Natural killer cell (primary cell): ENCODE data around the gene PLEKHG4. TPM values are rescaled to one million over a fixed set of nuclear protein-coding genes. Genes with fewer than 3 reads are reported as not detected.

ENCODE experiments used
- ATAC-seq, 3 donors: fragments of 150-1000 bp in 2 of 3; fragments of 200-7000 bp in 1 of 3; cut with Tn5 transposase; 1 replicate in 1 of 3; 2 replicates in 2 of 3; pipeline ENCODE4 v1.10.0; 2021; ENCODE audit warnings: mild to moderate bottlenecking in 2 of 3, moderate library complexity in 2 of 3
- DNase-seq, 2 donors: peaks; one replicate each; pipeline versions ENCODE4 v3.0.0 to v3.0.0-alpha.2; 2013 to 2021; ENCODE audit warnings: mixed read lengths in 1 of 2
- H3K27ac ChIP-seq: one replicate; pipeline ENCODE4 v1.5.1; 2013; ENCODE audit warnings: mild to moderate bottlenecking, low read length
- H3K27me3 ChIP-seq: one replicate; pipeline ENCODE4 v1.6.1; 2013; ENCODE audit warnings: low read length; ENCODE audit not compliant: control insufficient read depth, insufficient read depth
- H3K36me3 ChIP-seq: one replicate; pipeline ENCODE4 v1.6.1; 2013; ENCODE audit warnings: low read length; ENCODE audit not compliant: control insufficient read depth, insufficient read depth
- H3K4me1 ChIP-seq: one replicate; pipeline ENCODE4 v1.6.1; 2013; ENCODE audit warnings: low read length; ENCODE audit not compliant: control insufficient read depth, insufficient read depth
- H3K4me3 ChIP-seq: one replicate; pipeline ENCODE4 v1.5.1; 2013; ENCODE audit warnings: low read length
- H3K9me3 ChIP-seq: one replicate; pipeline ENCODE4 v1.6.1; 2013; ENCODE audit warnings: low read length; ENCODE audit not compliant: control insufficient read depth, insufficient read depth
- H3K27ac Mint-ChIP-seq, 2 donors: one replicate each; pipeline ENCODE4 v1.8.0; 2022; ENCODE audit warnings: mild to moderate bottlenecking in 2 of 2, mixed read lengths in 2 of 2, moderate library complexity in 1 of 2
- H3K27me3 Mint-ChIP-seq, 2 donors: one replicate each; pipeline ENCODE4 v1.8.0; 2022; ENCODE audit warnings: low read depth in 2 of 2, mixed read lengths in 2 of 2
- H3K36me3 Mint-ChIP-seq: one replicate; pipeline ENCODE4 v1.8.0; 2022; ENCODE audit warnings: mixed read lengths
- H3K4me1 Mint-ChIP-seq, 2 donors: one replicate each; pipeline ENCODE4 v1.8.0; 2022; ENCODE audit warnings: mixed read lengths in 2 of 2
- H3K4me3 Mint-ChIP-seq: one replicate; pipeline ENCODE4 v1.8.0; 2022; ENCODE audit warnings: mild to moderate bottlenecking, moderate library complexity, mixed read lengths
- H3K9me3 Mint-ChIP-seq, 2 donors: one replicate each; pipeline ENCODE4 v1.8.0; 2022; ENCODE audit warnings: mixed read lengths in 2 of 2
- WGBS: methylation state at CpG from one replicate; pipeline ENCODE4 v1.1.7; 2013; ENCODE audit warnings: missing lambda C conversion rate; ENCODE audit not compliant: insufficient coverage; 5-methylcytosine and 5-hydroxymethylcytosine counted together
- intact Hi-C: fragments of 100-400 bp; cut with micrococcal nuclease; formaldehyde crosslinking; loops from one replicate; pipeline ENCODE4 v1.14.2; 2022
- total RNA-seq, 4 donors: library from RNA; stranded (reverse); fragments of 120-200 nt in 1 of 4; gene quantifications; one replicate each; pipeline versions ENCODE4 v1.2.3 to v1.2.4, GENCODE V29; 2013 to 2022
- TF ChIP-seq, protein P1 (sequence below): fragments of 200-600 bp; IDR thresholded peaks from one replicate; pipeline ENCODE4 v1.8.0; 2022; ENCODE audit warnings: antibody characterized with exemption

PLEKHG4 gene
- total RNA-seq, 3 donors from 2014 or later (not counting 1 experiment from before 2014, with no cell fraction given) = 6.8 to 14.7 (median 8.5) TPM

DNA sequence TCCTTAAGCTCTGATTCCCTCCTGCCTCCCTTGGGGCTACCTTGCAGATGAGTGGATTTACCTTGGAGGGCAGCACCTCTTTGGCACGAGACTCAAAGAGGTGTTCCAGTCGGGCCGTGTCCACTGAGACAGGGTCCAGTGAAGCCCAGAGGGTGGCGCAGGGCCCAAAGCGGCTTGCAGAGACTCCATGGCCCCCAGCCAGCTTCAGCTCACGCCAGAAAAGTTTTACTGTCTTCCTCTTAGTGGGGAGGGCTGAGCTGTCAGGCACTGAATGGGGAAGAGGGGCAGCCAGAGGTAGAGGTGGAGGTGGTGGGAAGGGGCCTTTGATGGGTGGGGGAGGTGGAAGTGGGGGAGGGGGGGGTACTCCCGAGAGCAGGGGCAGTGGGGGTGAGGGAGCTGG, 45.7 kb upstream of the PLEKHG4 start:
- Histone ChIP-seq H3K9me3 (no peaks in the 10 kb centered on the region), H3K36me3 (peaks cover 68% of the 10 kb centered on the region), H3K27ac (no peak overlapping the region), H3K4me3 (no peak overlapping the region), H3K27me3 (no peaks in the 10 kb centered on the region), H3K4me1 (no peaks in the 10 kb centered on the region)
- no peak for DNase-seq
- H3K36me3 Mint-ChIP-seq = no peaks in the 10 kb centered on the region
- H3K4me3 Mint-ChIP-seq = no peak overlapping the region
- peaks cover 0 to 12% of the 10 kb centered on the region in 2 donors for H3K4me1 Mint-ChIP-seq
- WGBS = 97% methylated on average over 6 of the region's 7 CpGs
- intact Hi-C loops = no loop called here
- TF ChIP-seq, protein P1, sequence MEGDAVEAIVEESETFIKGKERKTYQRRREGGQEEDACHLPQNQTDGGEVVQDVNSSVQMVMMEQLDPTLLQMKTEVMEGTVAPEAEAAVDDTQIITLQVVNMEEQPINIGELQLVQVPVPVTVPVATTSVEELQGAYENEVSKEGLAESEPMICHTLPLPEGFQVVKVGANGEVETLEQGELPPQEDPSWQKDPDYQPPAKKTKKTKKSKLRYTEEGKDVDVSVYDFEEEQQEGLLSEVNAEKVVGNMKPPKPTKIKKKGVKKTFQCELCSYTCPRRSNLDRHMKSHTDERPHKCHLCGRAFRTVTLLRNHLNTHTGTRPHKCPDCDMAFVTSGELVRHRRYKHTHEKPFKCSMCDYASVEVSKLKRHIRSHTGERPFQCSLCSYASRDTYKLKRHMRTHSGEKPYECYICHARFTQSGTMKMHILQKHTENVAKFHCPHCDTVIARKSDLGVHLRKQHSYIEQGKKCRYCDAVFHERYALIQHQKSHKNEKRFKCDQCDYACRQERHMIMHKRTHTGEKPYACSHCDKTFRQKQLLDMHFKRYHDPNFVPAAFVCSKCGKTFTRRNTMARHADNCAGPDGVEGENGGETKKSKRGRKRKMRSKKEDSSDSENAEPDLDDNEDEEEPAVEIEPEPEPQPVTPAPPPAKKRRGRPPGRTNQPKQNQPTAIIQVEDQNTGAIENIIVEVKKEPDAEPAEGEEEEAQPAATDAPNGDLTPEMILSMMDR = no peak
- no peak overlapping the region for H3K27ac Mint-ChIP-seq
- H3K27me3 Mint-ChIP-seq = no peaks in the 10 kb centered on the region
- no peaks in the 10 kb centered on the region for H3K9me3 Mint-ChIP-seq
- ATAC-seq = no peak

DNA sequence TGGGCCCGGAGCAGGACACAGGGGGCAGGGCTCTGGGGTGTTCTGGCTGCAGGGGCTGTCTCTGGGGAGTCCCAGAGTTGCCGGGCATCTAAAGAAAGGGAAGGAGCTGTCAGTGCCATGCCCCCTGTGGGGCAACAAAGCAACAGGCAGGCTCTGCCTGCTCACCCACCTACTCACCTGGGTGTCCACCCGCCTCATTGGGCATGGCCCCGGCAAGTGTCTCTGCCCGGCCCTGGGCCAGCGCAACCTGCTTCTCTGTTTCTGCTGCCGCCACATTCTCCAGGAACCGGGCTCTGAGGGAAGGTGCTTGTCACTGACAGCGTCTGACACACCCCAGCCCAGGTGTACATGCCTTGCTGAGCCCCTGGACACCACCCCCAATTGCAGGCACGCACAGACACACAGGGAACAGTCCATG, 45.1 kb upstream of the PLEKHG4 start:
- 97% methylated on average over 10 of the region's 10 CpGs for WGBS
- H3K4me1 ChIP-seq = no peaks in the 10 kb centered on the region
- peaks cover 67% of the 10 kb centered on the region for H3K36me3 ChIP-seq
- intact Hi-C loops = no loop called here
- Mint-ChIP-seq H3K36me3 (no peaks in the 10 kb centered on the region), H3K4me1 (peaks cover 0 to 14% of the 10 kb centered on the region in 2 donors), H3K4me3 (no peak overlapping the region), H3K9me3 (no peaks in the 10 kb centered on the region), H3K27me3 (no peaks in the 10 kb centered on the region), H3K27ac (no peak overlapping the region)
- no peaks in the 10 kb centered on the region for H3K27me3 ChIP-seq
- H3K4me3 ChIP-seq = no peak overlapping the region
- no peak overlapping the region for H3K27ac ChIP-seq
- DNase-seq (no peak), ATAC-seq (no peak)
- H3K9me3 ChIP-seq = no peaks in the 10 kb centered on the region
- TF ChIP-seq, protein P1 = no peak

- 92% methylated on average over 17 of the region's 17 CpGs for WGBS
- ATAC-seq (peak in 1 of 3 donors; percentile 1), DNase-seq (peak in 1 of 2 donors; percentile 73)
- no peaks in the 10 kb centered on the region for H3K4me1 ChIP-seq
- TF ChIP-seq, protein P1 = no peak
- H3K4me3 ChIP-seq = no peak overlapping the region
- H3K27ac ChIP-seq = peak overlapping the region; percentile 12
- Mint-ChIP-seq H3K36me3 (no peaks in the 10 kb centered on the region), H3K9me3 (no peaks in the 10 kb centered on the region), H3K27me3 (no peaks in the 10 kb centered on the region), H3K27ac (peak overlapping the region; percentile 13 to 30), H3K4me3 (no peak overlapping the region), H3K4me1 (peaks cover 6 to 22% of the 10 kb centered on the region in 2 donors)
- peaks cover 55% of the 10 kb centered on the region for H3K36me3 ChIP-seq
- H3K27me3 ChIP-seq = no peaks in the 10 kb centered on the region
- intact Hi-C loops = no loop called here
- H3K9me3 ChIP-seq = no peaks in the 10 kb centered on the region
Observed at GRCh38 chr16:67235816-67236562, 43.3 kb upstream of the PLEKHG4 start.
